ENCODE measurements around the gene ADAM33. TPM values are rescaled to one million over a fixed set of nuclear protein-coding genes. Genes with fewer than 3 reads are reported as not detected.
A peak's percentile ranks its signal among the peaks of the same experiment; 100 is the strongest.

ADAM33 gene
- polyA plus RNA-seq, 1 donor from 2014 or later = not detected

GRCh38 chr20:3696745-3697587 is 15.2 kb upstream of the ADAM33 start:
- Histone ChIP-seq H2AFZ (ENCODE audit: low read depth, low read length) (no peak overlapping the region), H3K9ac (ENCODE audit: low read length) (no peak overlapping the region), H4K20me1 (ENCODE audit: insufficient read depth) (no peaks in the 10 kb centered on the region), H3K36me3 (ENCODE audit: insufficient read depth, low read length) (no peaks in the 10 kb centered on the region), H3K9me3 (ENCODE audit: low read length) (no peaks in the 10 kb centered on the region), H3K4me2 (ENCODE audit: low read length) (no peak overlapping the region), H3F3A (ENCODE audit: insufficient read depth, low read length, poor library complexity, severe bottlenecking) (no peaks in the 10 kb centered on the region), H3K9me2 (ENCODE audit: insufficient read depth, low read length) (no peaks in the 10 kb centered on the region), H3K4me3 (ENCODE audit: low read length) (no peak overlapping the region), H3K27ac (ENCODE audit: low read length) (no peak overlapping the region), H3K27me3 (ENCODE audit: insufficient read depth, low read depth, low read length) (no peaks in the 10 kb centered on the region), H3K79me2 (replicated peaks; ENCODE audit: insufficient read depth, low read length) (no peaks in the 10 kb centered on the region)
- TF ChIP-seq SMC3 (conservative IDR thresholded peaks at IDR 0.05; ENCODE audit: poor library complexity) (no peak), EP300 (conservative IDR thresholded peaks at IDR 0.05; ENCODE audit: poor library complexity, severe bottlenecking) (no peak), REST (IDR thresholded peaks at IDR 0.05; ENCODE audit: borderline replicate concordance) (no peak), RAD21 (conservative IDR thresholded peaks at IDR 0.05) (no peak), TAF1 (IDR thresholded peaks at IDR 0.05; ENCODE audit: low read depth) (no peak)

GRCh38 chr20:3696200-3696599 is 14.4 kb upstream of the ADAM33 start:
- no peak overlapping the region for H3K4me3 ChIP-seq (ENCODE audit: low read length)
- no peaks in the 10 kb centered on the region for H3K36me3 ChIP-seq (ENCODE audit: insufficient read depth, low read length)
- H3K27me3 ChIP-seq (ENCODE audit: insufficient read depth, low read depth, low read length) = no peaks in the 10 kb centered on the region
- H2AFZ ChIP-seq (ENCODE audit: low read depth, low read length) = no peak overlapping the region
- H3K9ac ChIP-seq (ENCODE audit: low read length) = no peak overlapping the region
- H3K27ac ChIP-seq (ENCODE audit: low read length) = no peak overlapping the region
- H4K20me1 ChIP-seq (ENCODE audit: insufficient read depth) = no peaks in the 10 kb centered on the region
- H3K9me2 ChIP-seq (ENCODE audit: insufficient read depth, low read length) = no peaks in the 10 kb centered on the region
- TF ChIP-seq EZH2 (IDR thresholded peaks at IDR 0.05; ENCODE audit: borderline replicate concordance, insufficient read depth, low read length, poor library complexity, severe bottlenecking) = no peak
- peak; percentile 34 for TF ChIP-seq CTCF (IDR thresholded peaks at IDR 0.05; ENCODE audit: poor library complexity, severe bottlenecking)
- no peaks in the 10 kb centered on the region for H3K9me3 ChIP-seq (ENCODE audit: low read length)
- no peaks in the 10 kb centered on the region for H3F3A ChIP-seq (ENCODE audit: insufficient read depth, low read length, poor library complexity, severe bottlenecking)
- H3K79me2 ChIP-seq (replicated peaks; ENCODE audit: insufficient read depth, low read length) = no peaks in the 10 kb centered on the region
- no peak overlapping the region for H3K4me2 ChIP-seq (ENCODE audit: low read length)

GRCh38 chr20:3694864-3695263 is 13.1 kb upstream of the ADAM33 start:
- Histone ChIP-seq H3K9ac (ENCODE audit: low read length) (no peak overlapping the region), H3K4me3 (ENCODE audit: low read length) (no peak overlapping the region), H3K9me2 (ENCODE audit: insufficient read depth, low read length) (no peaks in the 10 kb centered on the region), H3K4me2 (ENCODE audit: low read length) (no peak overlapping the region), H3K36me3 (ENCODE audit: insufficient read depth, low read length) (no peaks in the 10 kb centered on the region), H3K79me2 (replicated peaks; ENCODE audit: insufficient read depth, low read length) (no peaks in the 10 kb centered on the region), H3K27me3 (ENCODE audit: insufficient read depth, low read depth, low read length) (no peaks in the 10 kb centered on the region), H3K9me3 (ENCODE audit: low read length) (no peaks in the 10 kb centered on the region), H3K27ac (ENCODE audit: low read length) (no peak overlapping the region), H2AFZ (ENCODE audit: low read depth, low read length) (no peak overlapping the region), H4K20me1 (ENCODE audit: insufficient read depth) (no peaks in the 10 kb centered on the region), H3F3A (ENCODE audit: insufficient read depth, low read length, poor library complexity, severe bottlenecking) (no peaks in the 10 kb centered on the region)
- no peak for TF ChIP-seq SMC3 (conservative IDR thresholded peaks at IDR 0.05; ENCODE audit: poor library complexity)
- no peak for TF ChIP-seq POLR2AphosphoS5 (IDR thresholded peaks at IDR 0.05)
- TF ChIP-seq REST (IDR thresholded peaks at IDR 0.05; ENCODE audit: borderline replicate concordance) = no peak
- TF ChIP-seq RAD21 (conservative IDR thresholded peaks at IDR 0.05) = no peak
- no peak for TF ChIP-seq EZH2 (IDR thresholded peaks at IDR 0.05; ENCODE audit: borderline replicate concordance, insufficient read depth, low read length, poor library complexity, severe bottlenecking)
- no peak for TF ChIP-seq MXI1 (conservative IDR thresholded peaks at IDR 0.05; ENCODE audit: poor library complexity, severe bottlenecking)
- no peak for TF ChIP-seq CTCF (IDR thresholded peaks at IDR 0.05; ENCODE audit: poor library complexity, severe bottlenecking)
- no peak for TF ChIP-seq TAF1 (IDR thresholded peaks at IDR 0.05; ENCODE audit: low read depth)
- TF ChIP-seq EP300 (conservative IDR thresholded peaks at IDR 0.05; ENCODE audit: poor library complexity, severe bottlenecking) = no peak
